KMS-11 (cell line): ENCODE data around the gene ASNS.
"Not testable (repeated sequence)": the region's sequence is repeated elsewhere in the genome, so short reads cannot be mapped to it uniquely, and the experiment has no call there.

ENCODE experiments used
- H2AFZ ChIP-seq: fragments of 200-600 bp; sonication (generic); 2 replicates; pipeline ENCODE4 v1.6.1; 2016; ENCODE audit warnings: antibody characterized with exemption, mixed run types, low read depth
- H3K27ac ChIP-seq: fragments of 200-600 bp; sonication (generic); 2 replicates; pipeline ENCODE4 v1.6.1; 2016; ENCODE audit warnings: mild to moderate bottlenecking, mixed run types
- H3K27me3 ChIP-seq: fragments of 200-600 bp; sonication (generic); 2 replicates; pipeline ENCODE4 v1.6.1; 2017; ENCODE audit warnings: mild to moderate bottlenecking, low read depth, mixed run types, moderate library complexity; ENCODE audit not compliant: insufficient read depth
- H3K36me3 ChIP-seq: fragments of 200-600 bp; sonication (generic); 2 replicates; pipeline ENCODE4 v1.6.1; 2017; ENCODE audit warnings: mild to moderate bottlenecking, mixed run types; ENCODE audit not compliant: insufficient read depth
- H3K4me1 ChIP-seq: fragments of 200-600 bp; sonication (generic); 2 replicates; pipeline ENCODE4 v1.6.1; 2016; ENCODE audit warnings: mild to moderate bottlenecking, low read depth, mixed run types; ENCODE audit not compliant: poor library complexity, severe bottlenecking
- H3K4me2 ChIP-seq: fragments of 200-600 bp; sonication (generic); 2 replicates; pipeline ENCODE4 v1.7.0; 2016; ENCODE audit warnings: mild to moderate bottlenecking, mixed run types
- H3K4me3 ChIP-seq: fragments of 200-600 bp; sonication (generic); IDR thresholded peaks from 2 replicates; pipeline ENCODE4 v1.6.1; 2017; ENCODE audit warnings: low read depth, low read length, mixed read lengths; ENCODE audit not compliant: insufficient read depth
- H3K79me2 ChIP-seq: fragments of 200-600 bp; sonication (generic); 2 replicates; pipeline ENCODE4 v1.6.1; 2016; ENCODE audit warnings: low read depth, mixed run types; ENCODE audit not compliant: insufficient read depth
- H3K9ac ChIP-seq: fragments of 200-600 bp; sonication (generic); 2 replicates; pipeline ENCODE4 v1.6.1; 2016; ENCODE audit warnings: mild to moderate bottlenecking, mixed run types
- H4K20me1 ChIP-seq: fragments of 200-600 bp; sonication (generic); 2 replicates; pipeline ENCODE4 v1.6.1; 2016; ENCODE audit warnings: mild to moderate bottlenecking, mixed run types; ENCODE audit not compliant: insufficient read depth
- CTCF ChIP-seq: fragments of 200-600 bp; sonication (generic); conservative IDR thresholded peaks from 2 replicates; pipeline ENCODE4 v1.6.1; 2017; ENCODE audit warnings: low read depth, mild to moderate bottlenecking, antibody characterized with exemption, low read length, moderate library complexity, mixed read lengths

The ASNS gene

GRCh38 chr7:97872025-97872669 lies at the start of gene ASNS:
Gene ASNS (minus strand): TSS chr7:97872408. CDS start chr7:97869156, 3,252 bp downstream.
- Histone ChIP-seq H3K4me1 (peaks cover 24% of the 10 kb centered on the region), H3K27ac (peak within 1 kb of the TSS; percentile 75), H3K4me2 (peak within 1 kb of the TSS; percentile 92), H3K4me3 (no peak within 1 kb of the TSS), H3K36me3 (no peaks in the 10 kb centered on the region; the same call in 1 of the 2 replicates), H3K79me2 (peaks cover 15% of the 10 kb centered on the region; the same call in 1 of the 2 replicates), H3K27me3 (no peaks in the 10 kb centered on the region), H3K9ac (peak within 1 kb of the TSS; percentile 66), H4K20me1 (no peaks in the 10 kb centered on the region), H2AFZ (peak within 1 kb of the TSS; percentile 73)
- 0 out of 2 replicates have a peak, but pooled peaks have one; percentile 6 for TF ChIP-seq CTCF

GRCh38 chr7:97921254-97921653 lies 49.0 kb upstream of the ASNS start:
- H3K9ac ChIP-seq, H4K20me1 ChIP-seq, H3K36me3 ChIP-seq, H3K4me3 ChIP-seq, H3K4me2 ChIP-seq, H3K79me2 ChIP-seq, H3K27ac ChIP-seq, H3K27me3 ChIP-seq, H2AFZ ChIP-seq, H3K4me1 ChIP-seq: not testable (repeated sequence)

GRCh38 chr7:97915267-97915666 lies 43.1 kb upstream of the ASNS start:
- H2AFZ ChIP-seq, H3K27ac ChIP-seq, H3K4me2 ChIP-seq, H3K79me2 ChIP-seq, H3K27me3 ChIP-seq, H3K4me1 ChIP-seq, H3K4me3 ChIP-seq, H3K9ac ChIP-seq, H4K20me1 ChIP-seq, H3K36me3 ChIP-seq: not testable (repeated sequence)

- not testable (repeated sequence) for H3K4me3 ChIP-seq, H3K36me3 ChIP-seq, H4K20me1 ChIP-seq, H3K9ac ChIP-seq, H3K4me2 ChIP-seq, H3K27ac ChIP-seq, H2AFZ ChIP-seq, H3K79me2 ChIP-seq, H3K27me3 ChIP-seq, H3K4me1 ChIP-seq
These were observed 40.1 kb upstream of the ASNS start for GRCh38 chr7:97912294-97912693.

- H3K4me2 ChIP-seq, H3K27ac ChIP-seq, H3K27me3 ChIP-seq, H3K4me3 ChIP-seq, H3K9ac ChIP-seq, H4K20me1 ChIP-seq, H2AFZ ChIP-seq, H3K36me3 ChIP-seq, H3K4me1 ChIP-seq, H3K79me2 ChIP-seq: not testable (repeated sequence)
These were observed 24.7 kb upstream of the ASNS start for GRCh38 chr7:97896893-97897292.

- not testable (repeated sequence) for H3K27ac ChIP-seq, H3K79me2 ChIP-seq, H3K27me3 ChIP-seq, H3K36me3 ChIP-seq, H3K4me3 ChIP-seq, H2AFZ ChIP-seq, H3K4me2 ChIP-seq, H4K20me1 ChIP-seq, H3K9ac ChIP-seq, H3K4me1 ChIP-seq
These were observed 19.5 kb upstream of the ASNS start for GRCh38 chr7:97891721-97892120.

GRCh38 chr7:97879527-97879926 lies 7.3 kb upstream of the ASNS start:
- not testable (repeated sequence) for H3K27ac ChIP-seq, H3K4me3 ChIP-seq, H3K4me2 ChIP-seq

GRCh38 chr7:97874894-97875293 lies 2.7 kb upstream of the ASNS start:
- H3K9ac ChIP-seq, H2AFZ ChIP-seq, H4K20me1 ChIP-seq, H3K36me3 ChIP-seq, H3K27ac ChIP-seq, H3K27me3 ChIP-seq, H3K4me2 ChIP-seq, H3K4me3 ChIP-seq: not testable (repeated sequence)
- Histone ChIP-seq H3K79me2 (peaks cover 14% of the 10 kb centered on the region; the same call in 1 of the 2 replicates), H3K4me1 (peaks cover 21% of the 10 kb centered on the region)

More at GRCh38 chr7:97879527-97879926, 7.3 kb upstream of the ASNS start:
- not testable (repeated sequence) for H3K79me2 ChIP-seq, H3K27me3 ChIP-seq, H3K36me3 ChIP-seq, H2AFZ ChIP-seq, H3K9ac ChIP-seq, H3K4me1 ChIP-seq, H4K20me1 ChIP-seq
